ENCODE results near the gene PTDSS2. TPM values are rescaled to one million over a fixed set of nuclear protein-coding genes. Genes with fewer than 3 reads are reported as not detected.

PTDSS2 gene
- total RNA-seq, 2 donors from 2014 or later = 55.2 to 56.1 TPM

GRCh38 chr11:432501-433100, 17.5 kb upstream of the PTDSS2 start:
- Histone ChIP-seq H3K27me3 (ENCODE audit: control insufficient read depth, insufficient read depth, low read length, poor library complexity, severe bottlenecking) (no peaks in the 10 kb centered on the region), H3K9ac (ENCODE audit: extremely low read depth, low read length, poor library complexity, severe bottlenecking) (no peak overlapping the region), H3K4me3 (ENCODE audit: low read length) (no peak overlapping the region), H3K4me1 (ENCODE audit: control insufficient read depth, insufficient read depth, low read length) (no peaks in the 10 kb centered on the region), H3K27ac (ENCODE audit: low read depth, low read length) (no peak overlapping the region), H3K36me3 (ENCODE audit: control insufficient read depth, insufficient read depth, low read length) (no peaks in the 10 kb centered on the region), H3K9me3 (ENCODE audit: control insufficient read depth, low read length) (no peaks in the 10 kb centered on the region)
- Mint-ChIP-seq H3K4me3 (no peak overlapping the region), H3K9me3 (peaks cover 9% of the 10 kb centered on the region), H3K4me1 (no peaks in the 10 kb centered on the region), H3K36me3 (ENCODE audit: low read depth) (peaks cover 3% of the 10 kb centered on the region), H3K27me3 (ENCODE audit: insufficient read depth) (peaks cover 2% of the 10 kb centered on the region), H3K27ac (no peak overlapping the region)
- TF ChIP-seq, protein P1, sequence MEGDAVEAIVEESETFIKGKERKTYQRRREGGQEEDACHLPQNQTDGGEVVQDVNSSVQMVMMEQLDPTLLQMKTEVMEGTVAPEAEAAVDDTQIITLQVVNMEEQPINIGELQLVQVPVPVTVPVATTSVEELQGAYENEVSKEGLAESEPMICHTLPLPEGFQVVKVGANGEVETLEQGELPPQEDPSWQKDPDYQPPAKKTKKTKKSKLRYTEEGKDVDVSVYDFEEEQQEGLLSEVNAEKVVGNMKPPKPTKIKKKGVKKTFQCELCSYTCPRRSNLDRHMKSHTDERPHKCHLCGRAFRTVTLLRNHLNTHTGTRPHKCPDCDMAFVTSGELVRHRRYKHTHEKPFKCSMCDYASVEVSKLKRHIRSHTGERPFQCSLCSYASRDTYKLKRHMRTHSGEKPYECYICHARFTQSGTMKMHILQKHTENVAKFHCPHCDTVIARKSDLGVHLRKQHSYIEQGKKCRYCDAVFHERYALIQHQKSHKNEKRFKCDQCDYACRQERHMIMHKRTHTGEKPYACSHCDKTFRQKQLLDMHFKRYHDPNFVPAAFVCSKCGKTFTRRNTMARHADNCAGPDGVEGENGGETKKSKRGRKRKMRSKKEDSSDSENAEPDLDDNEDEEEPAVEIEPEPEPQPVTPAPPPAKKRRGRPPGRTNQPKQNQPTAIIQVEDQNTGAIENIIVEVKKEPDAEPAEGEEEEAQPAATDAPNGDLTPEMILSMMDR (conservative IDR thresholded peaks at IDR 0.05) = no peak
- WGBS, 2 experiments (ENCODE audit: insufficient coverage in 1 of 2, insufficient read length in 1 of 2) = 91 to 99% methylated on average over 8 to 20 of the region's 20 CpGs
- no peak for DNase-seq

DNA sequence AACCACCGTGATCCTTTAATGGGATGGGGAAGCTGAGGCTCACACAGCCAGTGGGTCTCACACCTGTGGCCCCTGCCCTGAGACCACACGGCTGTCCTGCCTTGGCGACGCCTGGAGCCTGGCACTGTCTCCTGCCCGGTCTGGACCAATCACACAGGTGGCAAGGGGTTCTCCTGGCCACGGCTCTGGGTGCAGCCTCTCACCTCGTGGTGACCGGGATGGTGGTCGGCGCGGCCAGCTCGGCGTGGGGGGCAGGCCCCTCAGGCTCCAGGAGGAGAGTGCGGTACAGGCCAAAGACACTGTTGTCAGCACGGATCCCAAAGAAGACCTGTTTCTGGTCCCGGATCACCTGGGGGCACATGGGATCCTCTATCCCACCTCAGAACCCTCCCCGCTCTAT, 17.0 kb upstream of the PTDSS2 start:
- Histone ChIP-seq H3K36me3 (ENCODE audit: control insufficient read depth, insufficient read depth, low read length) (no peaks in the 10 kb centered on the region), H3K4me3 (ENCODE audit: low read length) (no peak overlapping the region), H3K4me1 (ENCODE audit: control insufficient read depth, insufficient read depth, low read length) (no peaks in the 10 kb centered on the region), H3K27me3 (ENCODE audit: control insufficient read depth, insufficient read depth, low read length, poor library complexity, severe bottlenecking) (no peaks in the 10 kb centered on the region), H3K27ac (ENCODE audit: low read depth, low read length) (no peak overlapping the region), H3K9ac (ENCODE audit: extremely low read depth, low read length, poor library complexity, severe bottlenecking) (no peak overlapping the region), H3K9me3 (ENCODE audit: control insufficient read depth, low read length) (no peaks in the 10 kb centered on the region)
- TF ChIP-seq, protein P1 (conservative IDR thresholded peaks at IDR 0.05) = no peak
- 89 to 93% methylated on average over 14 to 17 of the region's 17 CpGs for WGBS, 2 experiments (ENCODE audit: insufficient coverage in 1 of 2, insufficient read length in 1 of 2)
- H3K4me3 Mint-ChIP-seq = no peak overlapping the region
- H3K27ac Mint-ChIP-seq = no peak overlapping the region
- no peaks in the 10 kb centered on the region for H3K27me3 Mint-ChIP-seq (ENCODE audit: insufficient read depth)
- H3K9me3 Mint-ChIP-seq = peaks cover 9% of the 10 kb centered on the region
- DNase-seq = no peak
- H3K4me1 Mint-ChIP-seq = no peaks in the 10 kb centered on the region
- H3K36me3 Mint-ChIP-seq (ENCODE audit: low read depth) = peaks cover 3% of the 10 kb centered on the region

GRCh38 chr11:433641-434040, 16.4 kb upstream of the PTDSS2 start:
- H3K27me3 Mint-ChIP-seq (ENCODE audit: insufficient read depth) = no peaks in the 10 kb centered on the region
- no peak overlapping the region for H3K4me3 ChIP-seq (ENCODE audit: low read length)
- H3K9me3 Mint-ChIP-seq = peaks cover 9% of the 10 kb centered on the region
- H3K27ac Mint-ChIP-seq = no peak overlapping the region
- 86 to 92% methylated on average over 5 to 20 of the region's 20 CpGs for WGBS, 2 experiments (ENCODE audit: insufficient coverage in 1 of 2, insufficient read length in 1 of 2)
- no peaks in the 10 kb centered on the region for H3K9me3 ChIP-seq (ENCODE audit: control insufficient read depth, low read length)
- no peak overlapping the region for H3K4me3 Mint-ChIP-seq
- peaks cover 3% of the 10 kb centered on the region for H3K36me3 Mint-ChIP-seq (ENCODE audit: low read depth)
- H3K4me1 ChIP-seq (ENCODE audit: control insufficient read depth, insufficient read depth, low read length) = no peaks in the 10 kb centered on the region
- H3K27ac ChIP-seq (ENCODE audit: low read depth, low read length) = no peak overlapping the region
- H3K36me3 ChIP-seq (ENCODE audit: control insufficient read depth, insufficient read depth, low read length) = no peaks in the 10 kb centered on the region
- no peaks in the 10 kb centered on the region for H3K27me3 ChIP-seq (ENCODE audit: control insufficient read depth, insufficient read depth, low read length, poor library complexity, severe bottlenecking)
- no peaks in the 10 kb centered on the region for H3K4me1 Mint-ChIP-seq
- no peak for DNase-seq
- TF ChIP-seq, protein P1 (conservative IDR thresholded peaks at IDR 0.05) = no peak
- no peak overlapping the region for H3K9ac ChIP-seq (ENCODE audit: extremely low read depth, low read length, poor library complexity, severe bottlenecking)

All from endodermal cell (in vitro differentiated cells).